ENCODE results near the gene CASZ1. TPM values are rescaled to one million over a fixed set of nuclear protein-coding genes. Genes with fewer than 3 reads are reported as not detected.

Gene CASZ1
- total RNA-seq, 4 donors from 2014 or later: 21.9 to 60.2 (median 29.6) TPM

GRCh38 chr1:10773376-10773775 lies 23.1 kb downstream of the CASZ1 start:
- intact Hi-C loops (cut with DNase I): no loop called here
- no peak for DNase-seq (ENCODE audit: extremely low spot score)
- TF ChIP-seq POLR2AphosphoS5 (IDR thresholded peaks at IDR 0.05): no peak
- TF ChIP-seq, protein P1, sequence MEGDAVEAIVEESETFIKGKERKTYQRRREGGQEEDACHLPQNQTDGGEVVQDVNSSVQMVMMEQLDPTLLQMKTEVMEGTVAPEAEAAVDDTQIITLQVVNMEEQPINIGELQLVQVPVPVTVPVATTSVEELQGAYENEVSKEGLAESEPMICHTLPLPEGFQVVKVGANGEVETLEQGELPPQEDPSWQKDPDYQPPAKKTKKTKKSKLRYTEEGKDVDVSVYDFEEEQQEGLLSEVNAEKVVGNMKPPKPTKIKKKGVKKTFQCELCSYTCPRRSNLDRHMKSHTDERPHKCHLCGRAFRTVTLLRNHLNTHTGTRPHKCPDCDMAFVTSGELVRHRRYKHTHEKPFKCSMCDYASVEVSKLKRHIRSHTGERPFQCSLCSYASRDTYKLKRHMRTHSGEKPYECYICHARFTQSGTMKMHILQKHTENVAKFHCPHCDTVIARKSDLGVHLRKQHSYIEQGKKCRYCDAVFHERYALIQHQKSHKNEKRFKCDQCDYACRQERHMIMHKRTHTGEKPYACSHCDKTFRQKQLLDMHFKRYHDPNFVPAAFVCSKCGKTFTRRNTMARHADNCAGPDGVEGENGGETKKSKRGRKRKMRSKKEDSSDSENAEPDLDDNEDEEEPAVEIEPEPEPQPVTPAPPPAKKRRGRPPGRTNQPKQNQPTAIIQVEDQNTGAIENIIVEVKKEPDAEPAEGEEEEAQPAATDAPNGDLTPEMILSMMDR (IDR thresholded peaks at IDR 0.05): no peak
- TF ChIP-seq EP300 (IDR thresholded peaks at IDR 0.05): no peak
- no peak for TF ChIP-seq POLR2A (IDR thresholded peaks at IDR 0.05; ENCODE audit: low read depth)
- Histone ChIP-seq H3K36me3 (no peaks in the 10 kb centered on the region), H3K27ac (replicated peaks in 1 of 4) (no peak overlapping the region), H3K4me3 (no peak overlapping the region), H3K27me3 (no peaks in the 10 kb centered on the region), H3K9me3 (no peaks in the 10 kb centered on the region), H3K4me1 (peaks cover 0 to 36% (median 4%) of the 10 kb centered on the region in 4 donors)
- WGBS: 80% methylated on average over 1 of the region's 12 CpGs

DNA sequence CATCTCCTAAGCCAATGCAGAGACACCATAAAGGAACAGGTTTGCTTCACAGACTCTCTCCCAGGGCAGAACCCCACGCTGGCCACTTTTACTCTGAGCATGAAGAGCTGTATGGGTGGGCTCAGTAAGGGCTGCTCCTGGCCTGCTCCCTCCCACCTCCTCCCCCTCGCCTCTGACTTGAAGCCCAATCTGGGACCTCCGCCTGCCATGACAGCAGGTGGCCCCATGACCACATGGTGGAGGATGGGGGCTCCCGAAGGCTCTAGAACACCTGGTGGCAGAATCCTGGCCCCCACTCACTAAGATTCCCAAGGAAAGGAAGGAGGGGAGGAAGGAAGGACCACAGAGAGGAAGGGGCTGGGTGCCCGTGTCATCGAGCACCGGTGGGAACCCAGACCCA lies 23.7 kb downstream of the CASZ1 start:
- intact Hi-C loops (cut with DNase I): no loop called here
- no peak overlapping the region for H3K4me3 ChIP-seq
- no peaks in the 10 kb centered on the region for H3K27me3 ChIP-seq
- no peaks in the 10 kb centered on the region for H3K9me3 ChIP-seq
- H3K27ac ChIP-seq (replicated peaks in 1 of 4): no peak overlapping the region
- no peak for DNase-seq (ENCODE audit: extremely low spot score)
- no peaks in the 10 kb centered on the region for H3K36me3 ChIP-seq
- 84% methylated on average over 4 of the region's 7 CpGs for WGBS
- TF ChIP-seq, protein P1 (IDR thresholded peaks at IDR 0.05): no peak
- peaks cover 0 to 36% (median 4%) of the 10 kb centered on the region in 4 donors for H3K4me1 ChIP-seq

DNA sequence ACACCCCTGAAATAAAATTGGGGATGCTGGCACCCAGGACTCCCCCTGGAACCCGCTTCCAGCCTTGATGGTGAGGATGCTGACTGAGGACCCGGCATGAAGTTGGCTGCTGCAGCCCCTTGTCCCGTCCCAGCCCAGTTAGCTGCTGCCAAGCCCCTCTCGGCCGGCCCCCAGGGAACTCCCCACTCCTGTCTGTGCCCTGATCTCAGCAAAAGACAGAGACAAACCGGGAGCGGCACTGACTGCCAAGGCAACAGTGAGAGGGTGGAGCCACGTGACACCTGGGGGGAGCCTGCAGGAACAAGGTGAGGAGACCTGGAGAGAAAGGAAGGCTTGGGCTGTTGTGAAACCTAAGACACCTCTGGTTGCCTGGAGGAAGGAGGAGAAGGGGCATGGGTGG lies 24.7 kb downstream of the CASZ1 start:
- TF ChIP-seq POLR2A (IDR thresholded peaks at IDR 0.05; ENCODE audit: low read depth): no peak
- no peak for TF ChIP-seq EP300 (IDR thresholded peaks at IDR 0.05)
- TF ChIP-seq, protein P1 (IDR thresholded peaks at IDR 0.05): no peak
- no peak for TF ChIP-seq POLR2AphosphoS5 (IDR thresholded peaks at IDR 0.05)
- H3K27ac ChIP-seq (replicated peaks in 1 of 4): no peak overlapping the region
- DNase-seq (ENCODE audit: extremely low spot score): no peak

GRCh38 chr1:10768552-10768951 lies 27.9 kb downstream of the CASZ1 start:
- H3K4me1 ChIP-seq: peaks cover 12 to 60% (median 17%) of the 10 kb centered on the region in 4 donors
- no peaks in the 10 kb centered on the region for H3K9me3 ChIP-seq
- H3K27me3 ChIP-seq: no peaks in the 10 kb centered on the region
- no peak overlapping the region for H3K4me3 ChIP-seq
- no peak overlapping the region for H3K27ac ChIP-seq (replicated peaks in 1 of 4)
- intact Hi-C loops (cut with DNase I): no loop called here
- 94% methylated on average over 7 of the region's 7 CpGs for WGBS
- no peak for DNase-seq (ENCODE audit: extremely low spot score)
- H3K36me3 ChIP-seq: no peaks in the 10 kb centered on the region
- TF ChIP-seq POLR2A (IDR thresholded peaks at IDR 0.05; ENCODE audit: low read depth) (no peak), EP300 (IDR thresholded peaks at IDR 0.05) (no peak), POLR2AphosphoS5 (IDR thresholded peaks at IDR 0.05) (no peak)
- TF ChIP-seq, protein P1 (IDR thresholded peaks at IDR 0.05): no peak

More for the DNA sequence above, 24.7 kb downstream of the CASZ1 start:
- Histone ChIP-seq H3K9me3 (no peaks in the 10 kb centered on the region), H3K4me3 (no peak overlapping the region), H3K36me3 (no peaks in the 10 kb centered on the region), H3K27me3 (no peaks in the 10 kb centered on the region), H3K4me1 (peaks cover 0 to 45% (median 4%) of the 10 kb centered on the region in 4 donors)
- WGBS: 75% methylated on average over 7 of the region's 8 CpGs
- intact Hi-C loops (cut with DNase I): no loop called here

GRCh38 chr1:10767282-10767681 lies 29.2 kb downstream of the CASZ1 start:
- TF ChIP-seq, protein P1 (IDR thresholded peaks at IDR 0.05): no peak
- TF ChIP-seq EP300 (IDR thresholded peaks at IDR 0.05) (no peak), POLR2A (IDR thresholded peaks at IDR 0.05; ENCODE audit: low read depth) (no peak), POLR2AphosphoS5 (IDR thresholded peaks at IDR 0.05) (no peak)
- no peaks in the 10 kb centered on the region for H3K9me3 ChIP-seq
- H3K36me3 ChIP-seq: no peaks in the 10 kb centered on the region
- no peak for DNase-seq (ENCODE audit: extremely low spot score)
- no peak overlapping the region for H3K27ac ChIP-seq (replicated peaks in 1 of 4)
- intact Hi-C loops (cut with DNase I): no loop called here
- H3K4me1 ChIP-seq: peaks cover 21 to 61% (median 25%) of the 10 kb centered on the region in 4 donors
- WGBS: 80% methylated on average over 9 of the region's 9 CpGs
- H3K27me3 ChIP-seq: no peaks in the 10 kb centered on the region
- H3K4me3 ChIP-seq: no peak overlapping the region
